GM21825 (cell line): ENCODE results near the gene MYBPHL.

Experiments
- ATAC-seq: cut with Tn5 transposase; IDR thresholded peaks from one replicate; pipeline ENCODE4 v1.9.1; 2021; ENCODE audit warnings: mild to moderate bottlenecking, moderate library complexity; ENCODE audit not compliant: unreplicated experiment

MYBPHL gene

GRCh38 chr1:109306832-109307273, at the start of gene MYBPHL:
Gene MYBPHL, minus strand, starts transcription at chr1:109307011. Its CDS starts 20 bp downstream, at chr1:109306991.
- ATAC-seq = no peak

DNA sequence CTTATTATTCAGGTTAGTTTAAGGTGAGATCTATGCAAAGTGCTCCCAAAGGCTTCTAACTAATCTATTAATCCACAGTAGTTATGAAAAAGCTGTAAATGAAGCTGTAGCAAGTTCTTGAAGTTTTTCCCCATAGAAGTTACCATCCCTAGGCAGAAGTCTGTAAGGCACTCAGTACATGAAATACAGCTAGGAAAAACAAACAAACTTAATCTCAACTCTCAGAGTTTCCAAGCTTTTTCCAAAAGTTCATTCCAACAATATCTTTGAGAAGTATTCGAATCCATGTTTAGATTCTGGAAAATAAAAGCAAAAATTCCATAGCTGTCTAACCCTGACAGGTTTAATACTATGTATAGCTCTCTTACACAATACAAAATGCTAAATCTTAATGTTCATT, 49.7 kb upstream of the MYBPHL start:
- no peak for ATAC-seq

GRCh38 chr1:109354929-109355328, 48.1 kb upstream of the MYBPHL start:
- no peak for ATAC-seq

DNA sequence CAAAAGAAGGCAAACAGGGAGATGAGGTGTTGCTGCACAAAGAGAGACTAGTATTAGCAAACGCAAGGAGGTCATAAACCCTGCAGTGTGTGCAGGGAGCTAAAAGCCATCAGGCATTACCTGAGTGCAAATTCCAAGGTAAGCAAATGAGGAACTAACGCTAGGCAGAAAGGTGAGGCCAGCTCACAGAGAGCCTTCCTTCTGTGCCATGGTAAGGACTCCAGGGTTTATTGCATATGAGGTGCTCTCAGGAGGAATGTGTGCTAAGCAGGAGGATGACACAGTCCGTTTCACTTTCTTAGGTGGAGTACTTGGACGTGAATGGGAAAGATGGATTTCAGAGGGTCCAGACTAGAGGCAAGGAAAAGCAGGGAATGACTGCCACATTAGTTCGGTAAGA, 44.6 kb upstream of the MYBPHL start:
- no peak for ATAC-seq

- no peak for ATAC-seq
Observed at GRCh38 chr1:109350655-109351054, 43.8 kb upstream of the MYBPHL start.

- ATAC-seq = no peak
Observed at GRCh38 chr1:109350182-109350581, 43.4 kb upstream of the MYBPHL start.

- ATAC-seq = no peak
Observed at GRCh38 chr1:109347511-109347910, 40.7 kb upstream of the MYBPHL start.

GRCh38 chr1:109341944-109342930, 35.4 kb upstream of the MYBPHL start:
- no peak for ATAC-seq

DNA sequence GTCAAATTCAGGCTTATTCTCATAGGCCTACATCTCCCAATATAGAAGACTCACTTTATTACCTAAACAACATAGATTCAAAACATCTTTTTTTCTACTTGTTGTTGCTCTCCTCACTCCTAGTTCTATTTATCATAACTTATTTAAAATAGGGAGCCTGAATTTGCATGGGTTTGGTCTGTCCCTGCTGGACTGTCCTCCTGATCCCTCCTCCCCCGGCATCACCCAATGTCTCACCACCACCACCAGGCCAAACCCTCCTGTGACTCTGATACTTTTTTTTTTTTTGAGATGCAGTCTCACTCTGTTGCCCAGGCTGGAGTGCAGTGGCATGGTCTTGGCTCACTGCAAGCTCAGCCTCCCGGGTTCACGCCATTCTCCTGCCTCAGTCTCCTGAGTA, 31.8 kb upstream of the MYBPHL start:
- no peak for ATAC-seq

DNA sequence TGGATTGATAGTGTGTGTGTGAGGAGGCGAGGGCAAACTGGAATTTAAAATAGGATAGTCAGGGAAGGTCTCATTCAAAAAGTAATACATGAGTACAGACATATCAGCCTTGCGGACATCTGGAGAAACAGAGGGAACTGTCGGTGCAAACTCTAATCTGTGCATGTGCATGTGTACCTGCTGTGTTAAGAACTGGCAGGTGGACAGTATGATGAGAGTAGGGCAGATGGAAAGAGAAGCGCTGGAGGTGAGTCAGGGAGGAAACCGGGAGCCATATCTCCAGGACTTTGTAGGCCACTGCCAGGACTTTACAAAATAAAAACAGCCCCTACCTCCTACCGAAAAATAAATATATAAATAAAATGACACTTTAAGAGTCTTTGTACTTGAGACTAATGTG, 31.3 kb upstream of the MYBPHL start:
- no peak for ATAC-seq

GRCh38 chr1:109335091-109335490, 28.3 kb upstream of the MYBPHL start:
- no peak for ATAC-seq

GRCh38 chr1:109331113-109331512, 24.3 kb upstream of the MYBPHL start:
- ATAC-seq = no peak

DNA sequence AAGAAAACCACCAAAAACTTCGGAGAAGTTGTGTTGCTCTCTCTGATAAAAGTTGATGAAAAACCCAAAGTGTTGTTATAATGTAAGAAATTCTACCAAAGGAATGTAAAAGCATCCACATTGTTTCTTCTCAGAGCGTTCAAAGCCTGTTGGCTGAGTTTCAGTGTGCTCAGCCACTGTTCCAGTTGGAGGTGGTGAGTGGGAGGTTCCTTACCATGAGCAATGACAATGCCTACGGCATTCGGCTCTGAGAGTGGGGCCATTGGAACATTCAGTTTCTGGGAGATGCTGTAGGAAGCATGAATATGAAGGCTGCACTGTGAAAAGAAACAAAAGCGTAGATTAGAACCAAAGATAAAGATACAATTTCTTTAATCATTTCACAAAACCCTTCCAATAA, 20.5 kb upstream of the MYBPHL start:
- no peak for ATAC-seq

DNA sequence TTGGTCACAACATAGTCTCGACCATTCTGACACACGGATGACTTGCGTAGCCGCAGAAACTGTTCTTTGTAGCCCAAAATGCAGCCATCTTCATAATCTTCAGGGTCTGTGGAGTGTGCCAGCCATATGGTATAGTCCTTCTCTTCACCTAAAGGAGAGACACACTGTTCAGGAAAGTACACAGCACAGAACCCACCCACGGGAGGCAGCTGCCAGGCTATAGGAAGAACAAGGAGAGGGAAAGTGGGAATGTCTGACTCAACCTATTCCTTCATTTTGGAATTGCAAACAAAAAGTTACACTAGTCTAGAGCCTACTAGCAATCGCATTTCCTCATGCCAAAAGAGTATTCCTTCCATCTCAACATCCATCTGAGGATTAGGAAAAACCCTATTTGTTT, 16.2 kb upstream of the MYBPHL start:
- ATAC-seq = no peak

GRCh38 chr1:109319114-109319513, 12.3 kb upstream of the MYBPHL start:
- no peak for ATAC-seq

GRCh38 chr1:109316506-109316905, 9.7 kb upstream of the MYBPHL start:
- ATAC-seq = no peak

DNA sequence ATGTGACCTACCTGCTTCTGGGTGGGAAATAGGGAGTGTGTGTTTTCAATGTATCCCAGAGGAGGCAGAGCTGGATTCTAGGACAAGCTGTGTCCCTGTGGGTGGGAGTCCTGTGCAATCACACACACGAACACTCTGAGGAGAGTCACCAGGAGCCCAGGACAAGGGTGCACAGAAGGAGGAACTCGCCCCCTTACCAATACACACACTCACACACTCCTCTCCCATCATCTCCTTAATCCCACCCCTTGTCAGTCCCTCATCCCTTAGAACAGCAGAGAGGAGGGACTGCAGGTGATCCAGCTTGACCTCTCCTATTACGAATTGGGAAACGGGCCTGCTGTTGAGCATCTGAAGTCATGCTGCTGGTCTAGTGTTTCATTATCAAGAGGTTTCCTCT, 8.5 kb upstream of the MYBPHL start:
- ATAC-seq = no peak

GRCh38 chr1:109314795-109315194, 8.0 kb upstream of the MYBPHL start:
- no peak for ATAC-seq

GRCh38 chr1:109312978-109313775, 6.4 kb upstream of the MYBPHL start:
- no peak for ATAC-seq

GRCh38 chr1:109312246-109312645, 5.4 kb upstream of the MYBPHL start:
- ATAC-seq = no peak

- no peak for ATAC-seq
Observed at GRCh38 chr1:109309347-109309746, 2.5 kb upstream of the MYBPHL start.
